GM19351 (cell line): ENCODE measurements around the gene AGR3.
A peak's percentile ranks its signal among the peaks of the same experiment; 100 is the strongest.

Experiments used
- ATAC-seq: cut with Tn5 transposase; IDR thresholded peaks from one replicate; pipeline ENCODE4 v1.9.1; 2021; ENCODE audit warnings: mild to moderate bottlenecking, moderate library complexity; ENCODE audit not compliant: unreplicated experiment

The AGR3 gene

GRCh38 chr7:16881844-16882243 is at the start of gene AGR3:
AGR3 (minus strand) TSS chr7:16881983; CDS start chr7:16878618, 3,365 bp downstream.
- no peak for ATAC-seq

- ATAC-seq: no peak
These were observed 49.2 kb upstream of the AGR3 start for GRCh38 chr7:16930946-16931345.

- ATAC-seq: peak; percentile 87
These were observed 47.5 kb upstream of the AGR3 start for GRCh38 chr7:16929146-16929762.

GRCh38 chr7:16926861-16927260 is 45.1 kb upstream of the AGR3 start:
- no peak for ATAC-seq

GRCh38 chr7:16926283-16926682 is 44.5 kb upstream of the AGR3 start:
- ATAC-seq: peak; percentile 62

- no peak for ATAC-seq
These were observed 43.8 kb upstream of the AGR3 start for GRCh38 chr7:16925609-16926008.

- peak; percentile 32 for ATAC-seq
These were observed 41.2 kb upstream of the AGR3 start for GRCh38 chr7:16923019-16923418.

GRCh38 chr7:16921644-16922257 is 40.0 kb upstream of the AGR3 start:
- ATAC-seq: no peak

- ATAC-seq: no peak
These were observed 39.4 kb upstream of the AGR3 start for GRCh38 chr7:16921151-16921550.

GRCh38 chr7:16919440-16919839 is 37.7 kb upstream of the AGR3 start:
- no peak for ATAC-seq

- ATAC-seq: no peak
These were observed 36.6 kb upstream of the AGR3 start for GRCh38 chr7:16918288-16918895.

GRCh38 chr7:16916738-16917137 is 35.0 kb upstream of the AGR3 start:
- ATAC-seq: no peak

- ATAC-seq: no peak
These were observed 34.4 kb upstream of the AGR3 start for GRCh38 chr7:16916105-16916639.

- ATAC-seq: no peak
These were observed 33.6 kb upstream of the AGR3 start for GRCh38 chr7:16915405-16915804.

- ATAC-seq: no peak
These were observed 33.0 kb upstream of the AGR3 start for GRCh38 chr7:16914771-16915170.

GRCh38 chr7:16913643-16914042 is 31.9 kb upstream of the AGR3 start:
- ATAC-seq: no peak

- ATAC-seq: no peak
These were observed 30.8 kb upstream of the AGR3 start for GRCh38 chr7:16912540-16912939.

- ATAC-seq: no peak
These were observed 26.8 kb upstream of the AGR3 start for GRCh38 chr7:16908561-16908960.

GRCh38 chr7:16905300-16906044 is 23.7 kb upstream of the AGR3 start:
- no peak for ATAC-seq

GRCh38 chr7:16904076-16904475 is 22.3 kb upstream of the AGR3 start:
- no peak for ATAC-seq

- no peak for ATAC-seq
These were observed 18.5 kb upstream of the AGR3 start for GRCh38 chr7:16900209-16900768.
